Subcutaneous adipose tissue (tissue), 4 donors: Measurements from ENCODE around the gene TCF7L2. TPM values are rescaled to one million over a fixed set of nuclear protein-coding genes. Genes with fewer than 3 reads are reported as not detected.

Experiments
- total RNA-seq, 4 donors: library from RNA; depleted of rRNA; stranded (reverse); fragments of >200 nt; gene quantifications; one replicate each; pipeline ENCODE4 v1.1.0, GENCODE V29; 2016
- TF ChIP-seq, protein P1 (sequence below): fragments of 450-650 bp; IDR thresholded peaks from one replicate; pipeline ENCODE4 v1.5.1; 2016; ENCODE audit warnings: low read depth, mild to moderate bottlenecking, control low read depth, antibody characterized with exemption, moderate library complexity

TCF7L2 gene
- total RNA-seq, 4 donors from 2014 or later, result 24.3 to 70.1 (median 43.5) TPM

DNA sequence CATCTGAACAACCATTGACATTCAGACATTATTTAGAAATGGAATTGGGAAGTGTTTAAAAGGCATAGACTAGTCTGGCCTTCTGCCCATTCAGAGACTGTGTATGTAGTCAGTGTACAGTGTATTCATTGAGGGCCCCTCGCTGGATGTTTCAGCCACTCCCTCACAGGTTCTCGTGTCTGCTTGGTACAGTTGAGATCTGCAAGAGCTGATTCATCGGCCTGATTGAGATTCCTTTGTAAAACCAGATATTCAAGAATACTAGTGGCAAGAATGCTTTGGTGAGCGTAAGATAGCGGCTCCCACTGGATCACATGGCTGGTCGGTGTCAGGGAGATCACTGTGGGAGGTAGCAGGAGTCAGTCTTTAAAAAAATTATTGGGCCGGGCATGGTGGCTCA, 119.5 kb downstream of the TCF7L2 start:
- TF ChIP-seq, protein P1, sequence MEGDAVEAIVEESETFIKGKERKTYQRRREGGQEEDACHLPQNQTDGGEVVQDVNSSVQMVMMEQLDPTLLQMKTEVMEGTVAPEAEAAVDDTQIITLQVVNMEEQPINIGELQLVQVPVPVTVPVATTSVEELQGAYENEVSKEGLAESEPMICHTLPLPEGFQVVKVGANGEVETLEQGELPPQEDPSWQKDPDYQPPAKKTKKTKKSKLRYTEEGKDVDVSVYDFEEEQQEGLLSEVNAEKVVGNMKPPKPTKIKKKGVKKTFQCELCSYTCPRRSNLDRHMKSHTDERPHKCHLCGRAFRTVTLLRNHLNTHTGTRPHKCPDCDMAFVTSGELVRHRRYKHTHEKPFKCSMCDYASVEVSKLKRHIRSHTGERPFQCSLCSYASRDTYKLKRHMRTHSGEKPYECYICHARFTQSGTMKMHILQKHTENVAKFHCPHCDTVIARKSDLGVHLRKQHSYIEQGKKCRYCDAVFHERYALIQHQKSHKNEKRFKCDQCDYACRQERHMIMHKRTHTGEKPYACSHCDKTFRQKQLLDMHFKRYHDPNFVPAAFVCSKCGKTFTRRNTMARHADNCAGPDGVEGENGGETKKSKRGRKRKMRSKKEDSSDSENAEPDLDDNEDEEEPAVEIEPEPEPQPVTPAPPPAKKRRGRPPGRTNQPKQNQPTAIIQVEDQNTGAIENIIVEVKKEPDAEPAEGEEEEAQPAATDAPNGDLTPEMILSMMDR, result no peak

DNA sequence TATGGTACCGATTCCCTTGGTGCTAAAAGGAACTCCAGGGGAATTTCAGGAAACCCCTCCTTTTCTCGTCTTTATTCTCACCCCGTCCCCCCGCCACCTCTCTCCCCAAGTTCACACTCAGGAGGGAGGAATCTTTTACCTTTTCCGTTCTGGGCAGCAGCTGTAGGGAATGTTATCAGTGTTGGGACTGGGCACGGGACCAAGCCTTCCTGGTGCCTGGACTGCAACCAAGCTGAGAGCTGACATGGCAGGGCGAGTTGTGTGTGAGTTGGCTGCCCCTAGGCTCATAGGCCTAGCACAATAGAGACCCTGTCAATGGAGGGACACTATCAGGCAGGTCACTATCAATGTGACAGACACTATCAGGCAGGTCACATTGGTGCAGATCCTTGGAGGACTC, 121.4 kb downstream of the TCF7L2 start:
- TF ChIP-seq, protein P1, result no peak

DNA sequence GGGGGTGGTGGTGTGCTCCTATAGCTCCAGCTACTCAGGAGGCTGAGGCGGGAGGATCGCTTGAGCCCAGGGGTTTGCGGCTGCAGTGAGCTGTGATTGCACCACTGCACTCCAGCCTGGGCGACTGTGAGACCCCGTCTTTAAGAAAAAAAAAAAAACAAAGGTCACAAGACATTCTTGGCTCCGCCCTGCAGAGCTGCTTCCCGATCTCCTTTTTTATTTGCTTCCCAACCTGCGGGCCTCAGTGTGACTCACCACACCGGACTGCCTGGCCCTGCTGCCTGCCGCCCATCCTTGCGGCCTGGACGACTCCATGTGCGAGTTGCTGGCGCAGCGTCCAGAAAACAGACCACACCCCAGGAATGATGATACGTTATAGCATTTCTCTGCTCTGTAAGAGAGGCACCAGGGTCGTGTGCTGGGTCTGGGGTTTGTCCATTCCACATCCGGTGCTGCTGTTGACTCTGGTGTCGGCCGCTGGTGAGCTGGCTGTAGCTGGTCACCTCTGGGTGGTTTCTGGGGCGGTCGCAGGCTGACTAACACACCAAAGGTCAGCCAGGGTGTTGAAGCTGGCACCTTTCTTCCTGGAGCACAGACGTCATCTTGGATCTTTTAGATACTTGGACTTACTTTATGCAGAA, 123.6 kb downstream of the TCF7L2 start:
- TF ChIP-seq, protein P1, result no peak

DNA sequence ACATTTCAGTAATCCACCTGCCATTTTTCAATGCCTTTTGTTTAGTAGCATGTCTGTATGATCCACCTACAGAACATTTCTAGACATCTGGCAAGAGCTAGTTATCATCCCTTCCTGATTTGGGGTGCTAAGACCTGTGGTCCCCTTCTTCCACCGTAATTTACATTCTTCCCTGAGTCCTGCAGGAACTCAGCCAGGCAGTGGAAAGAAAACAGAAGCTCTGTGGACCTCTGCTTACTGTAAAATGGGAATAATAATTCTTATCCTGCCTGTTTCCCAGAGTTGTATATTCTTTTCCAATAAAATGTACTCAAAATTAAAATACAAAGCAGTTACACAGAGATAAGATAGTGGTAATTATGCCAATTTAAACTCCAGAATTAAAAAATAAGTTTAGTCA, 126.9 kb downstream of the TCF7L2 start:
- TF ChIP-seq, protein P1, result no peak

DNA sequence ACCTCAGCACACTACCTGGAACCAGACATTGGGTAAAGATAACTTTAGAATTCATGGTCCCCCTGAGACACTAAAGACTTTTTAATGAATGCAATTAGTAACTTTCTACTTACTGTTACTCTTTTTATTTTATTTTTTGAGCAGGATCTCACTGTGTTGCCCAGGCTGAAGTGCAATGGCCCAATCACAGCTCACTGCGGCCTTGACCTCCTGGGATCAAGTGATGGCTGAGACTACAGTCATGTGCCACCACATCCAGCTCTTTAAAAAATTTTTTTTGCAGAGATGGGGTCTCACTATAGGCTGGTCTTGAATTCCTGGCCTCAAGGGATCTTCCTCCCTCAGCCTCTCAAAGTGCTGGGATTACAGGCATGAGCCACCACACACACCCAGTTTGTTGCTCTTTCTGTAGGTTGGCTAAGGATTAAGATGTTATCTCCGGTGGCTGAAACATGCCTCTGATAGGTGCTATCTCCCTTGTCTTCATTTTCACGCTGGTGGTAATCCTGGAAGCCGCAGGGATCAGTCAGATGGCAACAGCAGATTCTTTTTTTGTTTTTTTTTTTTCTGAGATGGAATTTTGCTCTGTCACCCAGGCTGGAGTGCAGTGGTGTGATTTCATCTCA, 128.3 kb downstream of the TCF7L2 start:
- TF ChIP-seq, protein P1, result no peak

DNA sequence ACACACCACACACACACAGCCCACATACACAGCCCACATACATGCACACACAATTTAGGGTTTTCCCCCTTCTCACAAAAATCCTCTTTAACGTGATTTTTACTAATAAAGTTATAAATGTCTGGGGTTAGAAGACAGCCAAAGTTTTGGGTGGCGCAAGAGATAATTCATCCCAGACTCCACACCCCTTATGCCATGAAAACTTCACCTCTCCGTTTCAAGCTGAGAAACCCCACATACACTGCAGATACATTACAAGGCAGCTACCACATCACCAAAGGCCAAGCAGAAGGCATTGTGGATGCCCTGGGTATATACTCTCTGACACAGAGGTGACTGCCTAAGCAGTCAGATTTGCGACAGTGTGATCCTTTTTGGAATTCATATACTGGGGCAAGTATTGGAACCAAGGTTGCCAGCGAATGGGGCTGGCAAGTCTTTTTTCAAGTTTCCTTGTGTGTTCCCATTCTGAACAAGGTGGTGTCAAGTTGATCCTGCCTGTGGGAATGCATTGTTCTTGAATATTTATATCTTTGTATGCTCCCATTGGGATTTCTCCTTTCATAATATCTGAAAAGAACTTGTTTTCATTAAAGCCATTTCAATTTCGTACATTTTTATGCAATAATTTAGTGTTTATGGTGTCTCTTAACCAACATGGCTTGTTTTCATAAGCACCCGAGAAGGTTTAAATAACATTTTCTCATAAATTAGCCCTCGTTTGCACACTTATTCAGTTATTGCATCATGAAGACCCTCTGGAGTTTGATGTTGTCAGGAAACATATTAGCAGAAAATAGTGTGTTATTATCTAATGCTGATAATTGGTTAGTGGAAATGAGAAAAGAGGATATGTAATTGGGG, 130.2 kb downstream of the TCF7L2 start:
- TF ChIP-seq, protein P1, result no peak

DNA sequence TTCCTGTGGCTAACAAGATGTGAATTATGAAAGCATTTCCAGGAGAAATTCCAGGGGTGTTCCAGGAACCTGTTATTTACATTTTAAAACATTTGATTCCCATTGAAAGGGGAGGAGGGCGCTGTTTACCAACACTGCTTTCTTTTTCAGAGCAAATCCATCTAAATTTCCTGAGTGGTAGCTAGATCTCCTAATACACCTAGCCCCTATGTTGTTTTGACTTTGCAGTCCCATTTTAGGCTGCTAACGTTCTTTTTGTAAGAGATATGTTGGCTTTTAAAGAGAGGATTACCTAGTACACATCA, 130.8 kb downstream of the TCF7L2 start:
- TF ChIP-seq, protein P1, result no peak
